Measurements from ENCODE around the gene IFIT2.
"Not testable (repeated sequence)": the region's sequence is repeated elsewhere in the genome, so short reads cannot be mapped to it uniquely, and the experiment has no call there.

Gene IFIT2

DNA sequence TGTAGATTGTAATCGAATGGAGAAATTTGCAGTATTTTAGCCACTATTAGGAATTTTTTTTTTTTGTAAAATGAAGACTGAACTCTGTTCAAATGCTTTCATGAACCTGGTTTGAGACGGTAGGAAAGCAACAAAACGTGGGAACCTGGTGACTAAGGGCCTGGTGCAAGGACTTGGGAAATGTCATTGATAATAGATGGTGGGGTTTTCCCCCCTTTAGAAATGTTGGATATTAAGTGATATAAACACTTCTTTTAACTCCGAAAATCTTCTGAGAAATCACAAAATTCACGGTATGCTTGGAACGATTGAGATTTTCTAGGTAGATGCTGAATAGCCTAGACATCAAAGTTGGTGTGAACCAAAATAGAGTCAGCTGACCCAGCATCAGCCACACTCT lies 6.4 kb downstream of the IFIT2 start:
- no peak for DNase-seq (ENCODE audit: low read depth)

- no peak for DNase-seq (ENCODE audit: low read depth)
Observed at GRCh38 chr10:89308736-89309135, 6.9 kb downstream of the IFIT2 start.

GRCh38 chr10:89309156-89310055 lies 7.6 kb downstream of the IFIT2 start:
- peak; percentile 17 for DNase-seq (ENCODE audit: low read depth)

GRCh38 chr10:89310056-89310893 lies 8.4 kb downstream of the IFIT2 start:
- DNase-seq (ENCODE audit: low read depth), result no peak

GRCh38 chr10:89312973-89313372 lies 11.1 kb downstream of the IFIT2 start:
- no peak for DNase-seq (ENCODE audit: low read depth)

DNA sequence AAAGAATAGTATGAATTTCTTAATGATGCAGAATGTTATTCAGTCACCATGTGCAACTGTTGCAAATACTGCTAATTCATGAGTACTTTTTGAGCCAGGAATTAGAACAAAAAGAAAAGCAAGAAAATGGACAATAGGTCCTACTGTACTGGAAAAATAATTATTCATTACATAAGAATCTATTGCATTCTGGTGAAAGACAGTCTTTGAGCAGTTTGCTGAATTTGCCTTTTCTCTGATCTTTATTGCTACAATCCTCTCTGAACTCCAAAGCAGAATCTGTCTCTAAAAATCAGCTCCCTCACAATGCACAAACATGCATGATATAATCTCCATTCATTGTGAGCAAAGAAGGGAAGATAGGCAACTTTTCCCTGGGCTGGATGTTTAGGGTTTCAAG lies 12.8 kb downstream of the IFIT2 start:
- DNase-seq (ENCODE audit: low read depth), result no peak

GRCh38 chr10:89318047-89318446 lies 16.2 kb downstream of the IFIT2 start:
- not testable (repeated sequence) for DNase-seq (ENCODE audit: low read depth)

DNA sequence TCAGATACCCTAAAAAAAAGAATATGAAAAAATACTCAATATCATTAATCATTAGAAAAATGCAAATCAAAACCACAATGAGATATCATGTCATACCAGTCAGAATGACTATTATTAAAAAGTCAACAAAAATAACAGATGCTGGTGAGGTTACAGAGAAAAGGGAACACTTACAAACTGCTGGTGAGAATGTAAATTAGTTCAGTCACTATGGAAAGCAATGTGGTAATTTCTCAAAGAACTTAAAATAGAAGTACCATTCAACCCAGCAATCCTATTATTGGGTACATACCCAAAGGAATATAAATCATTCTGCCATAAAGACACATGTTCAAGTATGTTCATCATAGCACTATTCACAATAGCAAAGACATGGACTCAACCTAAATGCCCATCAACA lies 23.2 kb downstream of the IFIT2 start:
- not testable (repeated sequence) for DNase-seq (ENCODE audit: low read depth)

- not testable (repeated sequence) for DNase-seq (ENCODE audit: low read depth)
Observed at GRCh38 chr10:89325856-89326255, 24.0 kb downstream of the IFIT2 start.

GRCh38 chr10:89327803-89328441 lies 26.1 kb downstream of the IFIT2 start, which contains the start of gene IFIT3:
TSS of gene IFIT3 (plus strand) at chr10:89327997. CDS start at chr10:89328074, 77 bp downstream.
- DNase-seq (ENCODE audit: low read depth), result peak; percentile 91

DNA sequence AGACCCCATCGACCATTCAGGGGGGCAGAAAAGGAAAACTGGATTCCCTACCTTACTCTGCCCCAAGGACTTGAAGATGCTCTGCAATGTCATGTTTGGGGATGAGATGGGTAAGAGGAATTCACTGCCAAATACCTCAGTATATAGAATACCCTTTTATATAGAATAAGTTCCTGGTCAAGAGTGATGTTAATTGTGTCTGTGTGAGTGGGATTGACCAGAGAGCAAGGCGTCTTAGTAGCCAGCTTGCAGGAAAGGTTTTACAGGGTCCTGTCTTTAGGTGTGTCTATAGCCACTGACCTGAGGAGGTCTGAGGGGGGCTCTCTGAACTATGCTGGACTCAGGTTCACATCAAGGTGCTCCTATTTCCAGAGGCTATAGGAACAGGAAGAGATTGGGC lies 27.3 kb downstream of the IFIT2 start:
- DNase-seq (ENCODE audit: low read depth), result no peak

DNA sequence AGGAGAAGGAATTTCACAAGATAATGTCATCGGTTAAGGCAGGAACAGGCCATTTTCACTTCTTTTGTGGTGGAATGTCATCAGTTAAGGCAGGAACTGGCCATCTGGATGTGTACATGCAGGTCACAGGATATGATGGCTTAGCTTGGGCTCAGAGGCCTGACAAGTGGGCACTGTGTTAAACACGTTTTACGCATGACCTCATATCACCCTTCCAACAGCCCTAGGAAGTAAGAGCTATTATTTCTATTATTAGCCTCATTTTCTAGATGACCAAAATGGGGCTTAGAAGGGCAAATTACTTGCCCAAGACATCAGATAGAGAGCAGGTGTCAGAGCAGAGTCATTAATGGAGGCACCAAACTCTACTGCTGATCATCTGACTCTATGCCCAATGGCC lies 28.2 kb downstream of the IFIT2 start:
- not testable (repeated sequence) for DNase-seq (ENCODE audit: low read depth)

GRCh38 chr10:89330537-89331212 lies 28.8 kb downstream of the IFIT2 start:
- no peak for DNase-seq (ENCODE audit: low read depth)

DNA sequence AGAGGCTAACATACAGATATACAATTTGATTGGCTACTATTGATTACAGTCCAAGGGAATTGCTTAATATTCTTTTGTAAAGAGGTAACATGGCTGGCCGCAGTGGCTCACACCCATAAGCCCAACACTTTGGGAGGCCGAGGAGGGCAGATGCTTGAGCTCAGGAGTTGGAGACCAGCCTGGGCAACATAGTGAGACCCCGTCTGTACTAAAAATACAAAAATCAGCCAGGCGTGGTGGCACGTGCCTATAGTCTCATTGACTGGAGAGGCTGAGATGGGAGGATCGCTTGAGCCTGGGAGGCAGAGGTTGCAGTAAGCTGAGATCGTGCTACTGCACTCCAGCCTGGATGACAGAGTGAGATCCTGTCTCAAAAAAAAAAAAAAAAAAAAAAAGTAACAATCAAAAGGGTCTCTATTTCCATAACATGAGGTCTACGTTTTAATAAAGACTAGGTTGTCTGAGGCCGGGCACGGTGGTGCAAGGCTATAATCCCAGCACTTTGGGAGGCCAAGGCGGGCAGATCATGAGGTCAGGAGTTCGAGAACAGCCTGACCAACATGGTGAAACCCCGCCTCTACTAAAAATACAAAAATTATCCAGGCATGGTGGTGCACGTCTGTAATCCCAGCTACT lies 29.8 kb downstream of the IFIT2 start:
- DNase-seq (ENCODE audit: low read depth), result not testable (repeated sequence)

DNA sequence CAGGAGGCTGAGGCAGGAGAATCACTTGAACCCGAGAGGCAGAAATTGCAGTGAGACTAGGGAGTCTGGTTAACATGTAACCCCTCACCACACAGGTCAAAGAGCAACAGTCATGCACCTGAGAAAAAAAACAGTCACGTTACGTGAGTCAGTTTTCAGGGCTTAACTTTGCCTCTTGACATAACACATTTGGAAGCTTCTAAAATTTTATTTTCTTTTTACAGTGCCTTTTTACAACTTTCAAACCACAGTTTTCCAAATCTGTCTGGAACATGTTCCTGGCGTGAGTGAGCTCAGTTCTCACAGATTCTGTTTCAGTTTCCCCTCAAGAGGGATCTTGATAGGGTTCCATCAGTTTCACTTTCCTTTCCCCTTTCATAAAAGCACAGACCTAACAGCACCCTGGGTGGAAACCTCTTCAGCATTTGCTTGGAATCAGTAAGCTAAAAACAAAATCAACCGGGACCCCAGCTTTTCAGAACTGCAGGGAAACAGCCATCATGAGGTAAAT lies 30.3 kb downstream of the IFIT2 start:
- peak; percentile 76 for DNase-seq (ENCODE audit: low read depth)

GRCh38 chr10:89335226-89335625 lies 33.4 kb downstream of the IFIT2 start:
- DNase-seq (ENCODE audit: low read depth), result no peak

GRCh38 chr10:89336241-89336640 lies 34.4 kb downstream of the IFIT2 start:
- DNase-seq (ENCODE audit: low read depth), result no peak

DNA sequence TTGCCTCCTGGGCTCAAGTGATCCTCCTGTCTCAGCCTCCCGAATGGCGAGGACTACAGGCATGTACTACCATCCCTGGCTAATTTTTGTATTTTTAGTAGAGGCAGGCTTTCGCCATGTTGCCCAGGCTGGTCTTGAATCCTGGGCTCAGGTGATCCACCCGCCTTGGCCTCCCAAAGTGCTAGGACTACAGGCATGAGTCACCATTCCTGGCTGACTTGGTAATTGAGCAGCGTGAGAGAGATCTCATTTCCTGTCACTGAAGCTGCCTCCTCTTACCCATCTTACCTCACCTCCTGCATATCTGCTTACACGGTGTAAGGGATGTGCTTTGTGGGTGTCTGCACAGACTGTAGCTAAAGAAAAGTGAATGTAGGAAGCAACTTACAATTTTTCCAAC lies 35.6 kb downstream of the IFIT2 start:
- DNase-seq (ENCODE audit: low read depth), result peak; percentile 78

GRCh38 chr10:89338713-89339112 lies 36.9 kb downstream of the IFIT2 start:
- DNase-seq (ENCODE audit: low read depth), result no peak

GRCh38 chr10:89339875-89340274 lies 38.0 kb downstream of the IFIT2 start:
- no peak for DNase-seq (ENCODE audit: low read depth)

DNA sequence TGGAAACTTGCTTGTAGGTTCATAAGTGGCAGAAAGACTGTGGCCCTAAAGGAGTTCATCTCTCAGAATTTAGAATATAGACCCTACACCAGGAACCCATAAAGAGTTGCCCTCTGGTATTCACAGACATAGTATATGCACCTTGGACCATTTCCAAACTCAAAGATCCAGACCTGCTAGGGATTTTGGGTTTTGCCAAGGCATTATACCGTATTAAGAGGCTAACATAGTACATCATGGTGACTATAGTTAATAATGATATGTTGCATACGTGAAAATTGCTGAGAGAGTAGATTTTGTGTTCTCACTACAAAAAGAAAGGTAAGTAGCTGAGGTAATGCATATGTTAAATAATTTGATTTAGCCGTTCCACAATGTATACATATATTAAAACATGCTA lies 39.8 kb downstream of the IFIT2 start:
- no peak for DNase-seq (ENCODE audit: low read depth)
